NCI-H1436 (cell line): ENCODE results near the gene NKRF.

Experiments used
- DNase-seq: peaks from one replicate; lab custom pipeline; 2025; lab: John Stamatoyannopoulos, UW

The NKRF gene

GRCh38 chrX:119607018-119607389, 780 bp upstream of the NKRF start:
- no peak for DNase-seq

DNA sequence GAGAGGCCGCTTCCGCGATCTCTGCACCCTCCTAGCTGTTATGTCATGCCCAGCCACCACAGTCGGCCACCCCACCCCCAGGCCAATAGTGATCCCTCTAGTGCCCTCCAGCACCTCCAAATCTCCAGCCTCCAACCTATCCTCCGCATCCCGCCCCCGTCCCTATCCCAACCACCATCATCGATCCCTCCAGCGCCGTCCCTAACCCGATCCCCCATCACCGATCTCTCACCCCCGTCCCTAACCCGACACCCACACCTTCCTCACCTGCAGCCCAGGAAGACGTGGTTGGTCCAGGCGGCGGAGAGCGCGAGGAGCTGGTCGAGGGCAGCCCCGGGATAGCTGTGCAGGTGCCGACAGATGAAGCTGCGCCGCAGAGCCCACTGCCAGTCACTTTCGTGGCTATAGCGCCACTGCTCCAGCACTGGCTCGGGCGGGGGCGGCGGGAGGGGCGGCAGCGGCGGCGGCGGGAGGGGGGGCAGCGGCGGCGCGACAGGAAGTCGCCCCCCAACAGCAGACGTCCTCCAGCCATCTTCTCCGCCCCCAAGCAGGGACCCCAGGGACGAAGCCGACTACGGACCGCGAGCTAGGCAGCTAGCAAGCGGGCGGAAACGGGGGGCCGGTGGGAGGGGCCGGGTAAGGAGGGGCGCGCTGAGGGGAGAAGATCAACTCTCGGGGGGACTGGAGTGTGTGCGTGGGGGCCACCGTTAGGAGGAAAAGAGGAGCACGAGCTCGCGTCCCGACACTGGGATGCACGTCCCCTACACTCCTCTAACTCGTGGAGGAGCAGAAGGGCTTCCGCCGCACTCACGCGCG, 552 bp downstream of the NKRF start:
- DNase-seq, result peak; percentile 42

DNA sequence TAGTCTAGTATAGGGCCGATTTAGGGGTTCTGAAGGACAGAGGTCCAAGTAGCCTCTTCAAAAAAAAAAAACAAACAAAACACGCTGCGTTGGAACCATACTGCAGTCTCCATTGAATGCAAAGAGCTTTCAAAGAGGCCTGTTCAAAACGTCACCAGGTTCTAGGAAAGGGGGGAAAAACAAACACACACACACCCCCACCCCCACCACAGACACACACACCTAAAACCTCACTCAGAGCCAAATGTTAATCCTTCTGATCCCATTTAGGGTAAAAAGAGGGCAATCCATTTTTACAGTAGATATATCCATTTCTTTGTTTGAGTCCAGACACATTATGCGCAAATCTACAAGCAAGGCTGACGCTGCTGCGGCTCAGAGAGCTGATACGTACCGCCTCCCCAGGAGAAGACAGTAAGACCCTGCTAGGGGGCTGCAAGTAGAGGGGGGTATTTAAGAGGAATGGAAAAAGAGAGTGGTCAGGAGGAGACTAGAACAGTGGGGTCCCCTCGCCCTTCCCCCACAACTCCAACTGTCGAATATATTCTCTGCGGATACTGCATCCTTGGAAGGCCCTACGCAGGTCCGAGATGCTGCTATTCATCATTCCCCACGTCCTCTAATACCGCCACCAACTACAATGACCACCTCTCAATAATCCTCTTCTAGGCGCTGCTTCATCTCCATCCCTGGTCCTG, 1.3 kb downstream of the NKRF start:
- no peak for DNase-seq

GRCh38 chrX:119602701-119603255, 3.4 kb downstream of the NKRF start:
- no peak for DNase-seq

DNA sequence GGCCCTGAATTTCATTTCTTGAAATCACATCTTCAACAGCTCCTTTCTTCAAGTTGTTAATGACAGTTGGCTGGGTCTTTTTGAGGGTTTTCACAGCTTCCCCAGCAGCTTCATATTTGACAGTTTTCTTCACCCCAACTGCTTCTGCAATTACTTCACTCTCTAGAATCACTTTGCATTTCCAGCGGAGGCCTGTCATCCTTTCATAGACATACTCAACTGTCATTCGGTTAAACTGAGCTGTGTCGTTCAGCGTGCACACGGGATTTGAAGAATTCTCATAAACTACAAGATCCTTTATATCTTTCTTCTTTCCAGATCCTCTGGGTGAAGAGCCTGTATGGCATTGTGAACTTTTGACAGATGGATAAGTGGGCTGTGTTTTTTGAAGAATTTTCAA, 16.4 kb downstream of the NKRF start:
- DNase-seq, result no peak

DNA sequence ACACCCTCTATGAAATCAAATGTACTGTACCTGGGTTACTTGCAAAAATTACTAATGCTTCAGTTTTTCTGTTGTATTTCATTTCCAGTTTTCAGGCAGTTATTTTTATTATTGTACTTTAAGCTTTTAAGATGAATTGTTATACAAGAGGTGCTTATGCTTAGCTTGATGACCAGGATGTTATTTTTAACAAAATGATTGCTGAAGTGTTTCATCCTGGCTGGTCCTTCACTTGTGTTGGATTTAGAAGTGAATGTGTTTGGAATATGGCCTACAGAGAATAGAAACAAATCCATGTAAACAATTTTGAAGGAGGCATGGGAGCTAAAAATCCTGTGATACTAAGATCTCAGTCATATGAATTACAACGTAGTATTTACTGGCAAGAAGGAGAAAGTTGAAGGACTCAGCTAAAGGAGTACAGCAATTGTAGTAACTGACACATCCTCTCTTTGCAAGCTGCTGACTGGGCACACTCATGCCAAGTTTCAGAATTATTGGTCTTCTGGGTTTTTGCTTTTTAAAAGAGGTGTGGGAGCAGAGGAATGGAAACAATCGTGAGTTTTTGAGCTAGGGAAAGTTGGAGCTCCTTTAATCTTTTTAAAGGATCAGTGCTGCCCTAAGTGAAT, 22.7 kb downstream of the NKRF start:
- DNase-seq, result no peak

- no peak for DNase-seq
These were observed 26.8 kb downstream of the NKRF start for GRCh38 chrX:119579414-119579813.

DNA sequence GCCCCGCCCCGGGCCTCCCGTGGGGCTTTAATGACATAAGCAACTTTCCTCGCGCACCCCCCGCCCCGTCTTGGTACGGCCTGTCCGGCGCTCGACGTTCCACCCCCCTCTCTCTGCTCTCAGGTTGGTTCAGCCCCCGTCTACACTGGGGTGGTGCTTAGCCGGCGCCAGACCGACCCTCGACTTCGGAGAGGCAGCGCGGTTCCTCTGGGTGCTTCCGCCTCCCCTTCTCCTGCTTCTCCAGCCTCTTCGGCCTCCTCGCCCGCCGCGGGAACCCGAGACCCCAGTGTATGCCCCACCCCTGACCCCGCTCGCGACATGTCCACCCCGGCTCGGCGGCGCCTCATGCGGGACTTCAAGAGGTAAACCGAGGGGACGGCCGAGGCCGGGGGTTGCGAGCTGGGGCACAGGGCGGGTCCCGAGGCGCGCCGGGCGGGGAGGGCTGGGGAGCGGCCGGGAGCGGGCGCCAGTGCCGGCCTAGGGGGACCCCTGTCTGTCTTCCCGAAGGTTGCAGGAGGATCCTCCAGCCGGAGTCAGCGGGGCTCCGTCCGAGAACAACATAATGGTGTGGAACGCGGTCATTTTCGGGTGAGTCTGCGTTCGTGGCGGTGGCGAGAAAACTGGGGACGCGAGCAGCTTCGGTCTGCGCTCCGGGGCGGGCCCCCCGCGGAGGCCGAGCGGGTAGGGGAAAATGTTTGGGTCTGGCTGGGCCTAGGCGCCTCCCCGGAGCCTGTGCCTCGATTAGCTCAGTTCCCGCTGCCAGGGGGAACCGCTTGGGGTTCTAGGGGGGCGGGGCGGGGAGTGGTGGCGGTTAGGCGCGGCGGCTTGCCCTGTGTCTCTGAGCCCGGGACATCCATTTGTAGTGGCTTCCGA, 31.6 kb downstream of the NKRF start, which contains the start of gene UBE2A:
UBE2A (plus strand) TSS at position 170 of the 873 bp plus-strand sequence; CDS start at position 319, 149 bp downstream.
- DNase-seq, result peak; percentile 95

GRCh38 chrX:119573840-119574393, 32.3 kb downstream of the NKRF start:
- no peak for DNase-seq

DNA sequence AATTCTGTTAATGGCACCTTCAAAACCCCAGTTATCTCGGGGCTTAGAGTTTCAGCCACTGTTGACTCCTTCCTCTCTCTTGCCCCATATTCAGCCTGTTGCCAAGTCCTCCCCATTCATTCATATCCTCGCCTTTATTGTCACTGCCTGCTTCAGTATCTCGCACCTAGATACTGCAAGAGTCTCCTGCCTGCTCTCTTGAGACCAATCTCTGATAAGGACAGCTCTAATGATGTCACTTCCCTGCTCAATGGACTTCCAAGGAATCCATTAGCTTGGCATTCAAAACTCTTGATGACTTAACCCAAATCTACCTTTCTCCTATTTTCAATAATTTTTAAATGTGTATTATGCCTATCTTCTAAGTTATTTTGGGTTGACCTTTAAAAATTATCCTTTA, 33.0 kb downstream of the NKRF start:
- DNase-seq, result no peak

DNA sequence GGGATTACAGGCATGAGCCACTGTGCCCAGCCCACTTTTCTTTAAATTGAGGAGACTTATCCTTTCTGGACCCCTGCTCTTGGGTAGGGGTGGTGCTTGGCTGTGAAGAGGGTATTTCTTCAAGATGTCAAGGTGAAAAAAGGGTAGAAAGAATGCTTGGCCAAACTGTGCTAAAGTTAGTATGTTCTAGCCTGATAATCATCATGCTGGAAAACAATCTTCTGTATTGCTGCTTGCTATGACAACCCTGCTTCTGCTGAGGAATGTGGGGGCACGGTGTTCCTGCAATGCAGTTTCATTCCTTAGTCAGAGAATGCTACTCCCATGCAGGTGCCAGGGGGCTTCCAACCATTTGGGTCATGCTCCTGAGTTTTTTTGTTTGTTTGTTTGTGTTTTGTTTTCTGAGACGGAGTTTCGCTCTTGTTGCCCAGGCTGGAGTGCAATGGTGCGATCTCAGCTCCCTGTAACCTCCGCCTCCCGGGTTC, 35.8 kb downstream of the NKRF start:
- DNase-seq, result no peak

DNA sequence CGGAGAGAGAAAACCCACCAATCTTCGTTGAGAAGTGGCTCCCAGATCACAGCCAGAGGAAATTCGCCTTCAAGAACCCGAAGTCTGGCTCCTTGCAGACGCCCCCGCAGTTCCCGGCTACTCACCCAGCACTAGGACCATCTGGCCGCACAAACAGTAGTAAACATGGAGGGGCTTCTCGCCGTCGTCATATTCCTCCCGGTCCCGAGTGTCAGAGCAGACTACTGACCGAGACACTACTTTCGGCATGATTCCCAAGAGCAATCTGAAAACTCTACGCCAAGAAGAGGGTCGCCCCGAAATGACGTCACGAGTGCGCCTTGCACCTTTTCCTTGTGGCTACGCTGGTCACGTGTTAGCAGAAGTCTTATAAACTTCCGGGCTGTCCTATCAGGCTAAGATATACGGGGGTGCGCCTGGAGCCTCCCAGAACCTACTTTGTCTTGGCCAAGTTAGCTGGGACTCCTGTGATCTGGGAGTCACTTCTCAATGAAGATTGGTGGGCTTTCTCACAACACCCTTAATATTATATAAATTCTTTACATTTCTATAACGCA, 41.0 kb downstream of the NKRF start, which contains the start of gene STEEP1:
STEEP1 (minus strand) TSS at position 303 of the 557 bp plus-strand sequence; CDS start at position 249, 54 bp downstream.
- DNase-seq, result peak; percentile 95

DNA sequence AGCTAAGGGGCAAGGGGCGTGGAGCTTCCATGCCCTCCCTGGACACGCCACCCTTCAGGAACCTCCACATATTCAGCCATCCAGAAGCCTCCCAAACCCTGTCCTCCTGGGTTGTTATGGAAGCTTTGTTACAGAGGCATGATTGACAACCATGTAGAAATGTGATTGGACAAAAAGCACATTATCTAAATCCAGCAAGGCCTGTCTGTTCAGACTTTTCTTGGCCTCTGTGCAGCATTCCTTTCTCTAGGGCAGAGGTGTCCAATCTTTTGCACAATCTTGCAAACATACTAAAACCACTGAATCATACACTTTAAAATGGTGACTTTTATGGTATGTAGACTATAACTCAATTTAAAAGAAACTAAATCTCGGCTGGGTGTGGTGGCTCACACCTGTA, 53.7 kb downstream of the NKRF start:
- DNase-seq, result no peak

GRCh38 chrX:119549327-119550016, 56.8 kb downstream of the NKRF start:
- DNase-seq, result no peak

DNA sequence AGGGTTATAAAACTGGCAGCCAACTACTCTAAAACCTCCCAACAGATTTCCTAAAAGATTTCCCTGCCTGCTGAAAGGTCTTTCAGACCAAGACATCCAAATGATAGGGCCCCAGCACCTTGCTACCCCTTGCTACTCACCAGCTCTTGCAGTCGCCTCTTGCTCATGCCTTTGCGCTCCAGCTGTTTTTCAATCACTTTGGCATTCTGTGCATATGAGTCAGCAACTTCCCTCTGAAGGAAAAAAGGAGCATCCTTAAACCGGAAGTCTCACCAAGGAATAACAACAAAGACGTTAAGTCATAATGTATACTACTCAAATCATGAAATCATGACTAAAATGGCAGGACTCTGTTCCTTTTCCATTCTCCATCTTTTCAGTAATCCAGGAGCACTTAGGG, 65.0 kb downstream of the NKRF start:
- no peak for DNase-seq

DNA sequence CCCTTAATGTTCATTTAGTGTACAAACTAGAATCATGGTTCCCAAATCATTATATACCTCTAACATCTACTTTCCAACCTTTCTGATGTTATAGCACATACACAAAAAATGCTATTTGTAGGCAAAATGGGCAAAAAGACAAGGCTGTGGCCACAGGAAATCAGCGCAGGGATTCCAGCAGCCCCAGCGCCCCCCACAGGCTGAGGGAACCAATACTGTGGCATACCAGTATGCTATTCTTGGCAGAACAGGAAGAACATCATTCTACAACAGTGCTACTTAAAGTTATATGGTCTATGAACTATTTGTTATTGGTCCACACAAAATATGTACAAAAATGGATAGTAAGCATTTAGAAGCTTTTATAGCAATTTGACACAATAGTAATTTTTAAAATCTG, 66.4 kb downstream of the NKRF start:
- no peak for DNase-seq
